RWPE2 (cell line): ENCODE results near the gene USP51.
A peak's percentile ranks its signal among the peaks of the same experiment; 100 is the strongest.

ENCODE experiments used
- ATAC-seq: fragments of 200-7000 bp; cut with Tn5 transposase; 3 replicates; pipeline ENCODE4 v1.9.1; 2021; ENCODE audit warnings: low read depth
- DNase-seq: peaks from one replicate; pipeline ENCODE4 v3.0.0-alpha.2; 2020; ENCODE audit warnings: low spot score
- H3K27ac ChIP-seq: fragments of 450-650 bp; 2 replicates; pipeline ENCODE4 v1.5.1; 2017; ENCODE audit warnings: mild to moderate bottlenecking; ENCODE audit not compliant: poor library complexity, severe bottlenecking
- H3K27me3 ChIP-seq: fragments of 250-450 bp; sonication (Bioruptor Pico); 2 replicates; pipeline ENCODE4 v1.5.1; 2021; ENCODE audit warnings: mild to moderate bottlenecking, moderate library complexity; ENCODE audit not compliant: insufficient read depth, poor library complexity, severe bottlenecking
- H3K36me3 ChIP-seq: fragments of 250-450 bp; sonication (Bioruptor Pico); 2 replicates; pipeline ENCODE4 v1.5.1; 2020; ENCODE audit warnings: low read depth, mild to moderate bottlenecking, moderate library complexity
- H3K4me1 ChIP-seq: fragments of 250-450 bp; sonication (Bioruptor Pico); 2 replicates; pipeline ENCODE4 v1.5.1; 2021; ENCODE audit warnings: mild to moderate bottlenecking, moderate library complexity; ENCODE audit not compliant: insufficient read depth, poor library complexity, severe bottlenecking
- H3K4me3 ChIP-seq: fragments of 250-450 bp; sonication (Bioruptor Pico); 2 replicates; pipeline ENCODE4 v1.5.1; 2021; ENCODE audit warnings: mild to moderate bottlenecking, moderate library complexity; ENCODE audit not compliant: severe bottlenecking
- H3K9me3 ChIP-seq: fragments of 250-450 bp; sonication (Bioruptor Pico); 2 replicates; pipeline ENCODE4 v1.5.1; 2021; ENCODE audit warnings: mild to moderate bottlenecking, moderate library complexity; ENCODE audit not compliant: severe bottlenecking
- TF ChIP-seq, protein P1 (sequence below): fragments of 450-650 bp; IDR thresholded peaks from one replicate; pipeline ENCODE4 v1.5.1; 2017; ENCODE audit warnings: mild to moderate bottlenecking, moderate library complexity; ENCODE audit not compliant: poor library complexity, severe bottlenecking

USP51 gene

DNA sequence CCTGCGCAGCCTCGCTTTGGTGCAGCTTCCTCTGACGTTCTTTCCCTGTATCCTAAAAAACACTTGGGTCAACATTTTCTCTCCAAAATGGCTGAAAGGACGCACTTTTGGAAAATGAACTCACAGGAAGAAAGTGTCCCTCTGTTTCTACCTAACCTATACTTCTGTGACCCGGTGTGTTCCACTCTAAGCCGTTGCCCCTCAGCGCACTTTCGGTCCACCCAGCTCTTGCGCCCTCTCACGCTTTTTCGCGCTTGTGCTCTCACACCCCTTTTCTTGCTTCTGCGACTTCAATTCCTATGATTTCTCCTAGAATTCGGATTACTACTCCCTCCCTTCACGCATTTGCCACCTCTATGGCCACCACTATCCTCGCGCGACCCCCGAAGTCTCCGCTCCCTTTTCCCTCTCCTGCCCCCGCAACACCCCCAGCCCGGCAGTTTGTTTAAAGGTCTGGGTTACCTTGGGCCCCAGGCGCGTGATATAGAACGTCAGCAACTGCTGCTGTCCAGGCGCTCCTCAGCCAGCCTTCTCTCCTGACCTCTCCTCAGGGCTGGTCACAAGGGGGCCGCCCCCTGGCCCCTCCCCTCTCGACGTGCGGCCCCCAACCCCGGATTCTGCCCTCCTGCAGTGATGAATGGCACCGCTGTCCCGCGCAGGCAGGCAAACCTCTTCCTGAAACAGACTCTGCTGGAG is at the start of gene USP51:
TSS of gene USP51 (minus strand) at position 535 of the 696 bp plus-strand sequence. CDS start 909 bp downstream, outside the sequence.
- Histone ChIP-seq H3K9me3 (no peaks in the 10 kb centered on the region), H3K36me3 (no peaks in the 10 kb centered on the region), H3K27ac (peak within 1 kb of the TSS; percentile 40), H3K4me3 (peak within 1 kb of the TSS; percentile 51), H3K4me1 (no peaks in the 10 kb centered on the region), H3K27me3 (no peaks in the 10 kb centered on the region)
- TF ChIP-seq, protein P1, sequence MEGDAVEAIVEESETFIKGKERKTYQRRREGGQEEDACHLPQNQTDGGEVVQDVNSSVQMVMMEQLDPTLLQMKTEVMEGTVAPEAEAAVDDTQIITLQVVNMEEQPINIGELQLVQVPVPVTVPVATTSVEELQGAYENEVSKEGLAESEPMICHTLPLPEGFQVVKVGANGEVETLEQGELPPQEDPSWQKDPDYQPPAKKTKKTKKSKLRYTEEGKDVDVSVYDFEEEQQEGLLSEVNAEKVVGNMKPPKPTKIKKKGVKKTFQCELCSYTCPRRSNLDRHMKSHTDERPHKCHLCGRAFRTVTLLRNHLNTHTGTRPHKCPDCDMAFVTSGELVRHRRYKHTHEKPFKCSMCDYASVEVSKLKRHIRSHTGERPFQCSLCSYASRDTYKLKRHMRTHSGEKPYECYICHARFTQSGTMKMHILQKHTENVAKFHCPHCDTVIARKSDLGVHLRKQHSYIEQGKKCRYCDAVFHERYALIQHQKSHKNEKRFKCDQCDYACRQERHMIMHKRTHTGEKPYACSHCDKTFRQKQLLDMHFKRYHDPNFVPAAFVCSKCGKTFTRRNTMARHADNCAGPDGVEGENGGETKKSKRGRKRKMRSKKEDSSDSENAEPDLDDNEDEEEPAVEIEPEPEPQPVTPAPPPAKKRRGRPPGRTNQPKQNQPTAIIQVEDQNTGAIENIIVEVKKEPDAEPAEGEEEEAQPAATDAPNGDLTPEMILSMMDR = peak; percentile 10
- no peak for DNase-seq
- ATAC-seq = peak; percentile 42

- Histone ChIP-seq H3K27ac (no peak overlapping the region), H3K36me3 (no peaks in the 10 kb centered on the region), H3K27me3 (no peaks in the 10 kb centered on the region), H3K4me1 (no peaks in the 10 kb centered on the region), H3K9me3 (no peaks in the 10 kb centered on the region), H3K4me3 (no peak overlapping the region)
- ATAC-seq (no peak), DNase-seq (no peak)
- TF ChIP-seq, protein P1 = no peak
These were observed 34.8 kb upstream of the USP51 start for GRCh38 chrX:55524487-55524886.

- Histone ChIP-seq H3K27me3 (no peaks in the 10 kb centered on the region), H3K4me1 (no peaks in the 10 kb centered on the region)
- no peak for DNase-seq
These were observed 33.7 kb upstream of the USP51 start for GRCh38 chrX:55523356-55523755.

GRCh38 chrX:55522596-55523276 is 33.1 kb upstream of the USP51 start:
- Histone ChIP-seq H3K9me3 (no peaks in the 10 kb centered on the region), H3K4me3 (no peak overlapping the region)
- no peak for ATAC-seq

More at GRCh38 chrX:55523356-55523755, 33.7 kb upstream of the USP51 start:
- no peak for ATAC-seq
- Histone ChIP-seq H3K27ac (no peak overlapping the region), H3K4me3 (no peak overlapping the region), H3K36me3 (no peaks in the 10 kb centered on the region), H3K9me3 (no peaks in the 10 kb centered on the region)
- TF ChIP-seq, protein P1 = no peak

More at GRCh38 chrX:55522596-55523276, 33.1 kb upstream of the USP51 start:
- Histone ChIP-seq H3K27ac (no peak overlapping the region), H3K4me1 (no peaks in the 10 kb centered on the region), H3K36me3 (no peaks in the 10 kb centered on the region), H3K27me3 (no peaks in the 10 kb centered on the region)
- DNase-seq = no peak
- TF ChIP-seq, protein P1 = no peak
